GM12864 (cell line): ENCODE results near the gene CNTNAP2.

ENCODE experiments used
- DNase-seq: peaks from one replicate; pipeline ENCODE4 v3.0.0-alpha.2; 2011; ENCODE audit warnings: low read depth
- H3K4me3 ChIP-seq: 2 replicates; pipeline ENCODE4 v1.5.1; 2011; ENCODE audit warnings: mild to moderate bottlenecking, low read depth, low read length, control low read depth
- TF ChIP-seq, protein P1 (sequence below): IDR thresholded peaks from 2 replicates; pipeline ENCODE4 v1.5.1; 2011; ENCODE audit warnings: low read depth, mild to moderate bottlenecking, moderate library complexity, low read length, control low read depth, inconsistent platforms; ENCODE audit errors: missing control alignments

Gene CNTNAP2

DNA sequence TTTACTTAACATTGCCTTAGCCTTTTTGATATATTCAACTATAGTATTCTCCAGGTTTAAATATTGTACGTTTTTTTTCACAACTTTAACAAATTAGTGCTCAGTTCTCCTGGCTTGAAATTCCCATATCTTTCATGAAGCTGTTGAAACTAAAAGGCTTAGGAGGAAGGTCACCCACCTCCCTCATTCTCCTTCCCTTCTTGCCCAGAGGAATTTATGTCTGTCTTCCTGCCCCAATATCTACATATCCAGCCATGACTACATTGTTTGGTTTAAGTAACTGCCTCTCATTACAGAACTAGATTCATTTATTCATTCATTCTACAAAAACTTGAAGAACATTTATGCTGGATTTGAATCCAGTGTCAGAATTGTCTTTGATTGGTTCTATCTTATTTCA lies 2219.2 kb downstream of the CNTNAP2 start:
- TF ChIP-seq, protein P1, sequence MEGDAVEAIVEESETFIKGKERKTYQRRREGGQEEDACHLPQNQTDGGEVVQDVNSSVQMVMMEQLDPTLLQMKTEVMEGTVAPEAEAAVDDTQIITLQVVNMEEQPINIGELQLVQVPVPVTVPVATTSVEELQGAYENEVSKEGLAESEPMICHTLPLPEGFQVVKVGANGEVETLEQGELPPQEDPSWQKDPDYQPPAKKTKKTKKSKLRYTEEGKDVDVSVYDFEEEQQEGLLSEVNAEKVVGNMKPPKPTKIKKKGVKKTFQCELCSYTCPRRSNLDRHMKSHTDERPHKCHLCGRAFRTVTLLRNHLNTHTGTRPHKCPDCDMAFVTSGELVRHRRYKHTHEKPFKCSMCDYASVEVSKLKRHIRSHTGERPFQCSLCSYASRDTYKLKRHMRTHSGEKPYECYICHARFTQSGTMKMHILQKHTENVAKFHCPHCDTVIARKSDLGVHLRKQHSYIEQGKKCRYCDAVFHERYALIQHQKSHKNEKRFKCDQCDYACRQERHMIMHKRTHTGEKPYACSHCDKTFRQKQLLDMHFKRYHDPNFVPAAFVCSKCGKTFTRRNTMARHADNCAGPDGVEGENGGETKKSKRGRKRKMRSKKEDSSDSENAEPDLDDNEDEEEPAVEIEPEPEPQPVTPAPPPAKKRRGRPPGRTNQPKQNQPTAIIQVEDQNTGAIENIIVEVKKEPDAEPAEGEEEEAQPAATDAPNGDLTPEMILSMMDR: no peak

GRCh38 chr7:148336411-148336810 lies 2219.8 kb downstream of the CNTNAP2 start:
- no peak for DNase-seq
- H3K4me3 ChIP-seq: no peak overlapping the region
- TF ChIP-seq, protein P1: no peak

More for the DNA sequence above, 2219.2 kb downstream of the CNTNAP2 start:
- DNase-seq: no peak
- no peak overlapping the region for H3K4me3 ChIP-seq

DNA sequence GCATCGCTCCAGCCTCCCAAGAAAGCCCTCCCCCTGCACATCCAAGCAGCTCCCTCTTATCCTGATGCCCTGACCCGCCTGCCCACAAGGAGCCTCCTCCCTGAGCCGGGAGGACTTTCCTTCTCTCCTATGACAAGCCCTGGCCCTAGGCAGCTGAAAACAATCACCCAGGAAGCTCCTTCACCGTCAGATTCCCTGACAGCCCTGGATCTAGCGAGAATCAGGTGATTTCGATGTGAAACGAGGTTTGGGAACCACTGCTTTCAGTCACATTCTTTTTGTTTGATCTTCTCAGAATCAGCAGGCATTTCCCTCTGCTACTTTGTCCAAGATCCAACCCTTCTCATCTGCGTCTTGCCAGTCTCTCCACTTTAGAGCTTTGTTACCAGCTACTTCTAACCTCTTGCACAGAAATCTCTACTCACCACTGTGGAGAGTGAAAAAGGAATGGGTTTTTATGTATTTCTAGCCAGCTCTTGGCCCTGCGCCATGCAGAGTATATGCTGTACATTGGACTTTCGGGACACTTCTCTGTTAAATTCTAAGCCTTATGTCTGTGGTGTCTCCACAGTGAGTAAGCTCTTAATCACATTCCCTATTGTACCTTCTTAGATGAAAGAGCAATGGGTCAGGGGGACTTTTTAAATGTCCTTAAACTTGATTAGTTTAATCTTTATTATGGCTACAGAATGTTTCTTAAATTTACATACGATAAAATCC lies 2220.8 kb downstream of the CNTNAP2 start:
- no peak for DNase-seq
- TF ChIP-seq, protein P1: no peak
- H3K4me3 ChIP-seq: no peak overlapping the region

- DNase-seq: no peak
- TF ChIP-seq, protein P1: no peak
- H3K4me3 ChIP-seq: no peak overlapping the region
Observed at GRCh38 chr7:148337995-148338747, 2221.6 kb downstream of the CNTNAP2 start.

DNA sequence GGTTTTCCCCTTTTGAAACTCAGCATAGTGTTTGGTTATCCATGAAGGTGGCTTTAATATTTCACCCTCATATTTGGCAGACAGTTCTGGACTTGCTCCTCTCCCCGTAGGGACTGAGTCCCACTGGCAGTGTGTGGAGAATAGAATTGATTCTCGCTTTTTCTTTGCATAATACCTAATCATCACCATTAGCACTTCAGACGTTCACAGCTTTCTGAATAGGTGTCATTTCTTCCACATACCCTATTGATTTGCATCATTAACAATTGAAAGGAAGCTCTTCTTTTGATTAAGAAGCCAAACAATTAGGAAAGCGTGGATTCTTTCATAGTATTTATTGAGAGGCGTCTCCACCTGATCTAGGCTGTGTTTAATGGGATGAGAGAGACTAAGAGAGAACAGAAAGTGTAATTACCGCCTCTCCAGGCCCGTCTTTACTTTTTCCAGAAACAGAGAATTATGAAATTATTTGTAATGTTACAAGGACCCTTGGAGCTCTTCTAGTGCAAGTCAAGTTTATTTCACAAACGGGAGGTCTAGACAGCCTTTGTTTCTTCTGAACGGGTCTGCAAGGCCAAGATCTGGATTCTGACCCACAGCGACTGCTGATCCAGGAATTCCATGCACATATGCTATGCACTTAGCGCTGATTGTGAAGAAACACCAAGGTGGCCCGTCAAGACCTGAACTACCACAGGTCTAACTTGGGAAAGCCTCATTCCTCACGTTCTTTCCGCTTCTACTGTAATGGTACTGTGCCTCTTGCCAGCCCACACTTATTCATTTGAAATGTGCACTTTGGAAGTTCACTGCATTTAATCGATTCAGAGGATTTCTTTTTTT lies 2224.1 kb downstream of the CNTNAP2 start:
- no peak overlapping the region for H3K4me3 ChIP-seq
- DNase-seq: no peak
- TF ChIP-seq, protein P1: no peak

GRCh38 chr7:148344406-148344805 lies 2227.8 kb downstream of the CNTNAP2 start:
- H3K4me3 ChIP-seq: no peak overlapping the region
- TF ChIP-seq, protein P1: no peak
- no peak for DNase-seq
